NCI-H2196 treated with DMSO at 0.1 percent for 48 hours (cell line): ENCODE measurements around the gene KLRD1.
"Not testable (repeated sequence)": the region's sequence is repeated elsewhere in the genome, so short reads cannot be mapped to it uniquely, and the experiment has no call there.

ENCODE experiments used
- DNase-seq: peaks from one replicate; lab custom pipeline; 2025; ENCODE audit not compliant: unreplicated experiment; lab: John Stamatoyannopoulos, UW

The KLRD1 gene, protein sequence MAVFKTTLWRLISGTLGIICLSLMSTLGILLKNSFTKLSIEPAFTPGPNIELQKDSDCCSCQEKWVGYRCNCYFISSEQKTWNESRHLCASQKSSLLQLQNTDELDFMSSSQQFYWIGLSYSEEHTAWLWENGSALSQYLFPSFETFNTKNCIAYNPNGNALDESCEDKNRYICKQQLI

DNA sequence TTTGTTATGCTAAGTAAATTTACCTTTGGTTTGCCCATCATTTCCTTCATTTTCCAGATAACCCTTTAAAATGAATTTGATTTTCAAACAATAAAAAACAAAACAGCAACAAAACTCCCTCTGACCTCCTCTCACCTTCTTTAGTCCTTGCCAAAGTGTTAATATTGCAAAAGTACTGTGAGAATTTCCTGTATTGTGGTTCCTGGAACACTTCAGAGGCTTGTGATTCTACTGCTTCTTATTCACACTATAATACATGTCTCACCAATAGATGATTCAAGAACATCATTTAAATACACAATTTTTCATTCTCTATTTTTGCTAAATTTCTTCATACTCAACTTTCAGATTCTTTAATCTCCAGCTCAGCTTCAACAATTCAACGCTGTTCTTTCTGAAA, at the start of gene KLRD1:
Gene KLRD1 (plus strand): TSS at position 241 of the 400 bp plus-strand sequence. CDS start 208 bp downstream, outside the sequence.
- DNase-seq, result no peak

DNA sequence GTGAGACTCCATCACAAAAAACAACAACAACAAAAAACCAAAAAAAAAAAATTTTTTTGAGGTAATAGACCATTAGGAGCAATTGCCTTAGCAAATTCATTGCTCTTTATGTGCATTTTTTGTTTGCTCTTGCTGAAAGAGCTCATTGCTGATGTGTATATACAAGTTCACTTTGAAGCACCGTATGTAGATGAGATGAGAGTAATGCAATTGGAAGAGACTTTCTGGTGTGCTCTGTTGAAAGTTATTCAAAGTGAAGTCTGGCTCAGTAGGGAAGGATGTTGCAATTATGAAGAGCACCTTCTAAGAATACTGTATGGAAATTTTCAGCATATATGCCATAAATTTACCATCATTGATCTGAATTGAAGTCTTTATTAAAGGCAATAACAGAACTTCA, 46.7 kb upstream of the KLRD1 start:
- DNase-seq, result no peak

DNA sequence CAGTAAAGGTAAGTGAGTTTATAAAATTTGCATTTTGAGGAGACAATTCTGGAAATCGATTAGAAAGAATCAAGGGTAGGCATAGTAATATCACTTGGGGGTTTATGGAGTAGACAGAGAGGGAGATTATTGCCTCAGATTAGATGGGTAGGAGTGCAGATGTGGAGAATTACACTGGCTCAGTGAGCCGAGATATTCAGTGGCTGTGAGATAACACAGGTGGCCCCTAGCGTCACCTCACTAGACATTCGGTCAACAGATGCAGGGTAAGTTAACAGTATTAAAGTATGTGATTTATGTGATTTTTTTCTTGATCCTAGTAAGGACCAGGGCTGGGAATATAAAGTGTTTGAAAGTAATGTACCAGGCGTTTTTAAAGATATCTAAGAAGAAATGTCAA, 39.6 kb upstream of the KLRD1 start:
- DNase-seq, result no peak

DNA sequence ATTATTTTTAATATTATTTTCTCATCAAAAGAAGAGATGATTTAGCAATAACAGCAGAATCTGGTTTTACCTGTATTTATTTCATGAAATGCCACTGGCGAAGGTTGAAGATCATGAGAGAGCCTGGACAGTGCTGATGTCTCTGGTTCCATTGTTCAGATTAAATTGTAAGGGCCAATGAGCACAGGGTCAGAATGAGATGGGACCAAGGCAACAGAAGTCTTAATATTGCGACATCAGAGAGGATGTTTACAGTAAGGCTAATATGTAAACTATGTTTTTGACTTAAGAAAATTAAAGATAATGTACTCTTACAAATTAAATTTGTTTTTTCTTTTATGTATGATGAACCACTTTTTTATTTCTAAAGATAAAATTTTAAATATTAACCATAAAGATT, 35.2 kb upstream of the KLRD1 start:
- DNase-seq, result no peak

DNA sequence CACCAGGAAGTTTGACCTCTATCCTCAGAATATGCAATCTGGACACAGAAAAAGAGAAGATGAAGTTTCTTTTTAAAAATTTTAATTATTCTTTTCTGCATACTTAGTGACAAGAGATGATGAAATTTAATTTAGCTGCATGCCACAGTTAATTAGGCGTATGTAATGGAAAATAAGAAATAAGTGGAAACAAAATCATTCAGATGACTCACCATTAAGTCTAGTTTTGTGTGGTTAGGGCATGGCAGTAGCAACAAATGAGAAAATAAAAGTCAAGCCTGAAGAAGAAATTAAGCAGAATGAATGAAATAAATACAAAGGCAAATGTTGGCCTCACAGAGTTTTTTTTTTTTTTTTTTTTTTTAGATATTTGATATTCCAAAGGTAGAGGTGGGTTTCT, 30.9 kb upstream of the KLRD1 start:
- no peak for DNase-seq

DNA sequence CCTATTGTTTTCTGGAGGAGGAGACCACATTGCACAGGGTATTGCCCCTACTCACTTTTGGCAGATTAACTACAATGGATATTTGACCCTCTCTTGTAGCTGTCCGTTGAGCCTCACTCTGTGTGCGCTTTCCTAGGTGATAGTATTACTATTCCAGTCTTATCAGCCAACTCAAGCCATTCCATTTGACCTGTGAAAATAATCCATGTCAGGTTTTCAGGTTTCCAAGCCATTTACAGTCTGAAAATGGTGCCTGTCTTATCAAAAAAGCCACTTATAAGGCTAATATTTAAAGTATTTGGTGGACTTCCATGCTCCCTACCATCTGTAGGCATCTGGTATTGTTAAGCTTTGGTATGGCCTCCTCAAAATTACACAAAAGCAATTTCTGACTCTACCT, 29.6 kb upstream of the KLRD1 start:
- no peak for DNase-seq

DNA sequence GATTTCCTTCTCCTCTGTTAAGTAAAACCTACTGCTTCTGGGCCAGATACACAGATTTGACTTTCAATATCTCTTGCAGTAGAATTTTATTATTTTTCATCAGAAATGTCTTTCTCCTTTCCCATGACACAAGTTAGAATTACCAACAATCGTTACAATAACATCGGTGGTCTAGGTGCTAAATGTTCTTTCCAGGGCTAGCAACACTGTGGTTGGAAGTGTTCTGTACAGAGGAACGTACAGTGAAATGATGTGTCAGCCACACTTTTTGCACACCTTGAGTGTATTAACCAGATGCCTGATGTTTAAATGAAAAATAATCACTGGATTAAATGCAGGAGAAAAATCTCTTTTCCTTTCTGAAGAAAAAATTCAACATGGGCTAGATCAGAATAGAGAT, 27.7 kb upstream of the KLRD1 start:
- DNase-seq, result no peak

DNA sequence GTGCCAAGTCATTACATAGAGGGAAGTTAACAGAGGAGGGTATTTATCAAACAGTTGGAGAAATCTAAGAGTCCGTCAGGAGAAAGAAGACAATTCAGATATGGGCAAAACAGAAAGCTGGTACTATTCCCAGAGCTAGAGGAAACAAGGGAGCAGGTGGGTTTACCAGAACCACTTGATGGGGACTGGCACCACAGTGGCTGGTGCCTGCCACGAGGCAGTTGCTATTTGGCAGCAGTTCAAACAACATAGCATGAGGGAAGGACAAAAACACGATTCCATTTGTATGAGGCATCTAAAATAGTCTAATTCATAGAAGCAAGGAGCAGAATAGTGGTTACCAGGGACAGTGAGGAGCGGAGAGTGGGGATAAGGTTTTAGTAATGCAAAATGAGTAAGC, 24.6 kb upstream of the KLRD1 start:
- DNase-seq, result peak; percentile 18

DNA sequence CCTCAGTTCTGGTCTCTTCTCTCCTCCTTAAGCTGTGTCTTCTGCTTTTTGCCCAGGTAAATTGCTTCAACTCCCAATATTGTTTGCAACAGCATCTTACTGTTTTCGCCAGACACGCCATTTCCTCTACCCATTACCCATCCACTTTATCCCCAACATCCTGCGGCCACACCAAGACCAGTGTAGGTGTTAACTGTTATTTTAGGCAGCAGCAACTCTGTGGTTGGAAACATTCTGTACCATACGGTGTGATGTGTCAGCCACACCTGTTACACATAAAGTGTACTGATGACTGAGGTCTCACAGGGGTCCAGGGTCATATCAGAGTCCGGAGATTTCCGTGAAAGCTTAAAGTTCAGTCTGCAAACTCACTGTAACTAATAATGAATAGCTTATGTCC, 21.8 kb upstream of the KLRD1 start:
- no peak for DNase-seq

DNA sequence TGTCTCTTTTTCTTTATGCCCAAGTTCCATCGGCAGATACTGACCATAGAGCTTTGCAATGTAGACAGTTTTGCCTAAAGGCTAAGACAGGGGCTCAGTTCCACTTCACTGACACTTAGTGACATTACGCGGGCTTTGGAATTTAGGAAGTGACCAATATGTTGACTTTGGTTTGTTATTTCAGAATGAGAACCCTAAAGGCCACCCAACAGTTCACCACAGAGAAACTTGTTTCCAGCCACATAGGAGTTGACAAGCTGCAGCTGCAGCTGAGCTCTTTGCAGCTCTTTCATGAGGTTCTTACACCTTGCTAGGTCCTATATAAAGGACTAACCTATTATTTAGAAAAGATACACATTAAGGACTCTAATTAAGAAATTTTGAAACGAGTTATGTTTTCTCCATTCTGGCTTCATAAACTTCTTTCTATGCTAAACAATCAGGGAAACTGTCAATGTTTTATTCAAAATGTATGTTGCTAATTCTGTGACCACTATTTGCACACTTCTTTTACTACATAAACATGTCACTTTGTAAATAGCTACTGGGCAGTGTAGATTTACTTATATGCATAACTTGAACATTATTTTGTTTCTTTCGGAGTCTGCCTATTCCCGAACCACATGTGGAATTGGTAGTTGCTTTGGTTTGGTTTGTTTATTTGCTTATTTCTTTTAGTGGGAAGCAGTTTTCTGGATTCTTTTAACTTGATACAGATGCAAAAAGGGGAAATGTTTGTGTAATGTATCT, 18.5 kb upstream of the KLRD1 start:
- DNase-seq, result no peak

DNA sequence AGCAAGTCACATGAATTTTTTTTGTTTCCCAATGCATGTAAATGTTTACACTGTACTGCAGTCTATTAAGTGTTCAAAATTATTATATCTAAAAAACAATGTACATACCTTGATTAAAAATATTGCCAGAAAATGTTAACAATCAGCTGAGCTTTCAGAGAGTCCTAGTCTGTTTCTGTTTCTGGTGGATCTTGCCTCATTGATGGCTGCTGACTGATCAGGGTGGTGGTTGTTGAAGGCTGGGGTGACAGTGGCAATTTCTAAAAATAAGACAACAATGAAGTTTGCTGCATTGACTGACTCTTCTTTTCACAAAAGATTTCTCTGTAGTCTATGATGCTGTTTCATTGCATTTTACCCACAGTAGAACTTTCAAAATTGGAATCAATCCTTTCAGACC, 16.6 kb upstream of the KLRD1 start:
- DNase-seq, result no peak

DNA sequence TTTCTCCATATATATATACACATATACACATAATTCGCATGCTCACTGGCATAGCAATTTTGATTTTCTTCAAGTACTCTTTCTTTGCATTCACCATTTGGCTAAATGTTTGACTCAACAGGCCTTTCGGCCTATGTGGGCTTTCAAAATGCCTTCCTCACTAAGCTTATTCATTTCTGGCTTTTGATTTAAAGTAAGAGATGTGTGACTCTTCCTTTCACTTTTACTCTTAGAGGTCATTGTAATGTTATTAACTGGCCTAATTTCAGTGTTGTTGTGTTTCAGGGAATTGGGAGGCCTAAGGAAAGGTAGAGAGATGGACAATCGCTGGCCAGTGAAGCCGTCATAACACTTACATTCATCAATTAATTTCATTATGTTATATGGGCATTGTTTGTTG, 14.5 kb upstream of the KLRD1 start:
- DNase-seq, result no peak

DNA sequence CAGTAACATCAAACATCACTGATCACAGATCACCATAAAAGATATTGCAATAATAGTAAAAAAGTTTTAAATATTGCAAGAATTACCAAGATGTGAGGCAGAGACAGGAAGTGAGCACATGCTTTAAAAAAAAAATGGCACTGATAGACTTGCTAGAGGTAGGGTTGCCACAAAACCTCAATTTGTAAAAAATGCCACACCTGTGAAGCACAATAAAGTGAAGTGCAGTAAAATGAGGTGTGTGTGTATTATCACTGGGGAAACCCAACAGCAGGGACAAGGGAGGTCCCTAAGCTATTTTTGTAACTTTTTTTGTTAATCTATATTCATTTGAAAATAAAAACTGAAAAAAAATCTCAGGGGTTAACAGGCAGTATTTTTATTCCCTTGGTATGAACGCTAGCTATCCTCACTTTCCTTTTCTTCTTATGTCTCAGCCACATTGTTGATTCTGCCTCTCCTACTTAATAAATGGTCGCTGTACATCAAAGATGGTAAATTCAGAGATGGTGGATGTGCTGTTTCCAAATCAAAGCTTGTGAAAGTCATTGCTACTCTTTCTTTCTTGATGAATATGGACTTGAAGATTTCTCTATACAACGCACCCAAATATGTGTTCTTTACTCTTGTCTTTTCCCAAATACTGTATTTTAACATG, 14.0 kb upstream of the KLRD1 start:
- DNase-seq, result no peak

DNA sequence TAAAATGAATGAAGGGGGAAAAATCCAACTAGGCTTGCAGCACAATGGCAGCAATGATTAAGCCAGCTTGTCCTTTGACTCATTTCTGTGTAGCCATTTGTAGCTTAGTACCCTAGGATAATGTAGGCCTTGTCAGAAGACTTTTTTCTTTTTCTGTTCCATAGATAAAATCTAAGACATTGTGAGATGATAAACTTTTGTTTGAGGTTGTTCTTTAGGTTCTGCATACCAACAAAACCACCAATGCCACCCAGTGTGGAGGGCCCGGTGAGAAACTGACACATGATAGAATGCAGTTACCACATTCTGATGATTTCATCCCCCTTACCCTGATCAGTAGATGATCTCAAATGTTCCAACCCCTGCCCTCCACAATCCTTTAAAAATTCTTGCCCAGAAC, 6.6 kb upstream of the KLRD1 start:
- DNase-seq, result no peak

DNA sequence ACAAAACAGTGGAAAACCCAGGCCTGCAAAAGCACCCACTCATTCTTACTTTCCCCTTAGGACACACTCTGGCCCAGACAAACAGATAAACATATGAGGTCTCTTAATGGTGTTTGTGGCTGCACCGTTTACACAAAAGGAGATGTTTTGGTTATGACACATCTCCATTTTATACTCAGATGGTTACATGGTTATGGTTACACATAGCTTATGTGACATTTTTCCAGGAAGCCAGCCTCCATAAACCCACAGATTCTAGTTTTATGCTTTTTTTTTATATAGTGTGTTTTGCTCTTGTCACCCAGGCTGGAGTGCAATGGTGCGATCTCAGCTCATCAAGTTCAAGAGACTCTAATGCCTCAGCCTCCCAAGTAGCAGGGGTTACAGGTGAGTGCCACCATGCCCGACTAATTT, 3.5 kb upstream of the KLRD1 start:
- DNase-seq, result no peak

DNA sequence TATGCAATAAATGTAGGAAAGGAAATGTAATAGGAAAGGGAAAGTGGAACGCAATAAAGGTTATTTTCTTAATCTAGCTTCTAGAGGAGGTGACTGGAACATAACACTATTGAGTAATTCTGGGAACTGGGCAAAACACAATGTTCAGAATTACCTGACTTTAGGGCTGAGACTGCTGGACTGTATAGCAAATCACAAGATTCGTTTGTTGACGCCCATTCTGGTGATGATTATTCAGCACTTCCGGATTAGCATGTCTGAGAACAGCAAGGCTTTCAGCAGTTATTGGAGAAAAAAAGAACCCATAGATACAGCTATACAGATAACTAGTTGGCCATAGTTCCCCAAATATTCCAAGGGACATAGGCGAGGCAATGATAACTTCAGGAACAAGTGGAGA, 2.3 kb upstream of the KLRD1 start:
- no peak for DNase-seq

DNA sequence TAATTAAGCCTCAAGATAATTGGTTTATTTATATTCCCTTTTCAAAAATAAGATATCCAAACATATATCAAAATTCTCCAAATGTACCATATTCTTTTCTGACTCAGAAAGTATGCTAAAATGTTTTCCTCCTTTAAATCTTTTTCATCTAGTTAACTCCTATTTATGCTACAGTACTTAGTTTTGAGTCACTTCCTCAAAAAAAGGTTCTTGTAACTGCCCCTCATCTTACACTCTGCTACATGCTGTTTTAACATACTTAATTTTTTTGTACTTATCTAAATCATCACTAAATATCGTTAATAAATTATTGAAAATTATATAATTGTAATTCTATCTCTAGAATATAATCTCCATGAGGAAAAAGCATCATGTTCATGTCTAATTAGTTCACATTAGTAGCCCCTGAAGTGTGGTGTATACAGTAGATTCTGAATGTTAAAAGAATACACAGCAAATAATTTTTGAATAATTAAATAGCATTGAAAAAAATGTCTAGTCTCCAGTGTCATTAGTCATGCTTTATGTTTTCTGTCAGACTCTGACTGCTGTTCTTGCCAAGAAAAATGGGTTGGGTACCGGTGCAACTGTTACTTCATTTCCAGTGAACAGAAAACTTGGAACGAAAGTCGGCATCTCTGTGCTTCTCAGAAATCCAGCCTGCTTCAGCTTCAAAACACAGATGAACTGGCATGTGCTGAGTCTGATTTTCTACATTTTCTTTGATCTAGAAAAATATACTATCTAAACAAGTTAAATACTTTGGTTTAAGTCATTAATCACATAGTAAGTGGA, 3.5 kb downstream of the KLRD1 start:
- DNase-seq, result no peak

DNA sequence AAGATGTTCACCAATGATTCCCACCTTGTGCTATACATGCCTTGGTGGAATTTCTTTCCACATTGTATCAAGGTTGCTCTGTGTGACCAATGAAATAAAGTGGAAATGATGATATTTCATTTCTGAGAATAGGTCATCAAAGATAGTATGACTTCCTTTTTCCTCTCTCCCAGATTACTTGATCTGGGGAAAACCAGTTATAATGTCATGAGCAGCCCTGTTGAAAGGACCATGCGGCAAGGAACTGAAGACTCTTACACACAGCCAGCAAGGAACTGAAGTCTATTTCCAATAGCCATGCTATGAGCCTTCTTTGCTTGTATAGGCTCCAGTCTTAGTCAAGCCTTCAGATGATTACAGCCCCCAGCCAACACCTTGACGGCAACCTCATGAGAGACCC, 11.7 kb downstream of the KLRD1 start:
- no peak for DNase-seq

DNA sequence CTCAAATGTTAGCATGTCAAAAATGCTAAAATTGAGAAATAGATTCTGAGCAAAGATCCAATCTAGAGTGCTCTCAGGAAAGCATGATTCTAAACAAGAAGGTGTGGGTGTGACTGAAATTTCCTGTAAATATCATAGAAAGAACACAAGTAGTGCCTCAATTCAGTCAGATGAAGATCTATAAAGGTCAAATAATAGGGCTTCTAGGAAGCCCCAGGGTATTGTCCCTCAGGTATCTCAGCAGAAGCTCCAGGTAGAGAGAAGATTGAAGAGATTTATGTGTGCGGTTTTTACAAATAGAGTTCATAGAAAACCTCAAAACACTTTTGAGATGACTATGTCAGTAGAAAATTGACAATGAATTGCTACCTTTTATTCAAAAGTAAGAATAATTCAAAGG, 13.0 kb downstream of the KLRD1 start:
- no peak for DNase-seq

DNA sequence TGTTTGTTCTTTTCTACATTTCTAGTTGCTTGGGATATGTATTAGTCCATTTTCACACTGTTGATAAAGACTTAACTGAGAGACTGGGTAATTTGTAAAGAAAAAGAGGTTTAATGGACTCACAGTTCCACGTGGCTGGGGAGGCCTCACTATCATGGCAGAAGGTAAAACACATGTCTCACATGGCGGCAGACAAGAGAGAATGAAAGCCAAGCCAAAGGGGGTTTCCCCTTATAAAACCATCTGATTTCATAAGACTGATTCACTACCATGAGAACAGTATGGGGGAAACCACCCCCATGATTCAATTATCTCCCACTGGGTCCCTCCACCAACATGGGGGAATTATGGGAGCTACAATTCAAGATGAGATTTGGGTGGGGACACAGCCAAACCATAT, 21.0 kb downstream of the KLRD1 start:
- DNase-seq, result not testable (repeated sequence)

DNA sequence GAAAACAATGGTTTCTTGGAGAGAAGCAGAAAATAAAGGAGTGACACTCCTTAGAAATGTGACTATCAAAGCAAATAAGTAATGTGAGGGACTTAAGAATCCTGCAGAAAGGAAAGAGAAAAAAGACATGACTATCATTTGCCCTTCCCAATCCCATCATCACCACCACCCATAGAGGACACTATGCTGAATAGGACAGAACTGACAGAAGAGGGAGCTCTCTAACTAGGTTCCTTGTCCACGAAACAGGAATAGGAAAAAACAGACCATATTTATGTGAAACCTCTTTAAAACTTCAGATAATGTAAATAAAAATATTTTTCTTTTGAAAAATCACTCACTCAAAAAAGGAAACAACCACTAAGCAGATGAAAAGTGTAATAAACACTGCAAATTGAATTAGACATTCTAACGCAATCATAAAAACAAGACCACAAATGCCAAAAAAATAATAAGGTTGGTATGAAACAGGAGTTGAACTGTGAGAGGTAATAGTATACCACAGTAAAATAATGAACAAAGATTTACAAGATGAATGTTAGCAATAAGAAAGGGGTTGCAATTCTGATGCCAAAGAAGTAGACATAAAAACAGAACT, 24.1 kb downstream of the KLRD1 start:
- peak; percentile 12 for DNase-seq
